ENCODE measurements around the gene ASTN1. TPM values are rescaled to one million over a fixed set of nuclear protein-coding genes. Genes with fewer than 3 reads are reported as not detected.

ASTN1 gene
- polyA plus RNA-seq, 4 donors: 1.7 to 9.8 (median 2.1) TPM

DNA sequence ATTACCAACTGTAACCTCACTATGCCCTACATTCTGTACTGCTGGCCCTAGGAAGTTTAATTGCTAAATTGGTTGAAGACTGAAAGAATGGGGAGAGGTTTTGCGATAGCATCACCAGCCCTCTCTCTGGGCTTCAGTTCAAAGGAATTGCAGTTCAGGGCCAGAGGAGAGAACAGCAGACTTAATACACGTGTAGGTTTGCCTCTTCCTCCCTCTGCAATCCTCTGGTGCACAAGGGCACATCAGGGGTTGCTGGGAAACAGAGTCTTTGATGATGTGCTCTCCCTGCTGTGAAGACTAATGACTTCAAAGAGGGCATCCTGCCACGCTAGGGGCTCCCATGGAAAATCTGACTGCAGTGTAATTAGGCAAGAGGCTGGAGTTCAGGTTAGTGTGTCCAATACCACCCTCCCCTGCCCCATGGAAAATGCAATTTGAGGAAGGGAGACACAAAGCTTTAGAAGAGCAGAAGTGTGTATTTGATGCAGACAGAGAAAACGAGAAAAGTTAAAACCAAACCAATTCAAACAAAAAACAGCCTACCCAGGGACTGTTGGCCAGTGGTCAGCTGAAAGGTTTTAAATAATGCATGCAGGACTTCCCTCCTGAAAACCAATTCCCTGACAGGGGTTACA is 167.9 kb downstream of the ASTN1 start:
- peak in 2 of 4 donors; percentile 5 to 57 for DNase-seq (ENCODE audit: low read depth in 4 of 4, low spot score in 3 of 4)

DNA sequence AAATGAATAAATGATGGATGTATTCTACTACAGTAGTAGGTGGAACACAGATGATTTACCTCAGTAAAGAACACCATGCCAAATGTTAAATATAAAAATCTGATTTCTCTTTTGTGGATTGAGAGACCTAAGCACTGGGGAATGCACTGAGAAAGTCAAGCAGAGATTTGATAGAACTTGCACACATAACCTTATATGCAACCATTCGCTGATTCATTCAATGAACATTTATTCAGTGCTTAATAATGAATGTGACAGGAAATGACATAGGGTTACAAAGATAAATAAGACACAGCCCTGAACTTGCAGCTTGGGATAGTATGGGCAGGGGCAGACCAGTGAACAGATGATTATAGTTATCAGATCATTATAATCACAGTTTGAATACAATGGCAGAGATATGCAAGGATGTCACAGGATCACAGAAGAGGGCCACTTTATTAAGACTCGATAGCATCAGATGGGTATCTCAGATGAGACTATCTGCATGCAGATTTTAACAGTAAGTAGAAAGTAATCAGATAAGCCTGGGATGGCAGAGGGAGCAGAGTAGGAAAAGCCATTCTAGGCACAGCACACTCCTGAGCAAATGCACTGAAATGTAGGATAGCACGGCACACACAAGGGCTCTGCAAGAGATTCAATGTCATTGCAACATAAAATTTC is 169.4 kb downstream of the ASTN1 start:
- DNase-seq (ENCODE audit: low read depth in 4 of 4, low spot score in 3 of 4): no peak

DNA sequence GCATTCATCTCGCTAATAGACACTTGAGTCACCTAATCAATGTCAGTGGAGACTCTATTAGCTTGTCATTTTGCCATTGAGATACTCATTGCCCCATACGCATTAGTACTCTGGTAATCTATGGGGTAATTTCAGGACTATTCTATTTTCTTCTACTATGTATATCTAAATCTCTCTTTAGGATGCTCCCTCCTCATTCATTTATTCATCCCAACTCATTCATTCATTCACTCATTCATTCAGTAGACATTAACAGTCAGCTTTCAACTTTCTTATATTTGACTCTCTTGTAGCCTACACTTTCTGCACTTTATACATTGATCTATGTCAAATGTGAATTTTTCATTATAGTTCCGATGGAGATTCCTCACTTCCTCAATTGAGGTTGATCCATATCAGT is 170.9 kb downstream of the ASTN1 start:
- DNase-seq (ENCODE audit: low read depth in 4 of 4, low spot score in 3 of 4): no peak

DNA sequence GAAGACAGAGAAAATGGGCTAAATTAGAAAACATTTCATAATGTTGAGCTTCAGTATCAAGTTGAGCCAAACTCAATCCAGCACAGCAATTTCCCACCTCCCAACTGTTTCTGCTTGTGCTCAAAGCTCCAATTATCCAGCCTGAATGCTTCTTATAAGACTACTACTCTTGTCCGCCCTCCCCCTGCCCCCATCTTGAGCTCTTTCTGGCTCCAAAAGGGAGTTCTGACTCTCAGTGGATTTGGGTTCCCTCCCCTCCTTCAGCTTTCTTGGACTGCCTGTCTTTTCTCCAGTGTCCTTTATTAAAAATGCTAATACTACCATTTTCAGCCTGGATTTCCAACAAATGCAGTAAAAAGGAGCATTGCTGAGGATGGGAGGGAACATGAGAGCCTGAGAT is 174.8 kb downstream of the ASTN1 start:
- DNase-seq (ENCODE audit: low read depth in 4 of 4, low spot score in 3 of 4): no peak

DNA sequence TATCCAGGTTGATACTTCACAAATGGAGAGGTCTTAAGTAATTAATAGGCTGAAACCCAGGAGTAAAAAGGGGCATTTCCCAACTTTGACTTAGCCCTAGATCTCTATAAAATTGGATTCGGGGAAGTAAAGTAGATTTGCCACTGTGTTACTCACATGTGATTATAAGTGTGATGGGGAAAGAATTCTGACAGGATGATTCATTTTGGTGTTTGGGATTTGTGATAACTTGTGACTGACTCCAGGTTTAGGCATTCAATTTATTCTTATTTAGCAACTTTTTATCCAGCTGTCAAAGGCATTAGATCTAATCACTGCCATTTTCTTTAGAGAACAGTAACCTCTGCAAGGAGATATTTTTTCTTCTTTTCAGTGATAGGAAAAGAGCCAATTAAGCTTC is 175.5 kb downstream of the ASTN1 start:
- DNase-seq (ENCODE audit: low read depth in 4 of 4, low spot score in 3 of 4): no peak

DNA sequence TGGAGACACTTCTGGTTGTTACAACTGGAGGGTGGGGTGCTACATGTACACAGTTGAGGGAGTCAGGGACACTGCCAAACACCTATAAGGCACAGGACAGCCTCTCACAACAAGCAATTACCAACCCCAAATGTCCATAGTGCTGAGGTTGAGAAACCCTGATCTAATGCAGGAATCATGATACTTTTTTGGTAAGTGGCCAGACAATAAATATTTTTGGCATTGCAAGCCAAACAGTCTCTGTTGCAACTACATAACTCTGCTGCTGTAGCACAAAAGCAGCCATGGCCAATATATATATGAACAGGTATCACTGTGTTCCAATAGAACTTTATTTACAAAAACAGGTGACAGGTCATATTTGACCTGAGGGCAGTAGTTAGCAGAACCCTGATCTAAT is 177.5 kb downstream of the ASTN1 start:
- DNase-seq (ENCODE audit: low read depth in 4 of 4, low spot score in 3 of 4): no peak

DNA sequence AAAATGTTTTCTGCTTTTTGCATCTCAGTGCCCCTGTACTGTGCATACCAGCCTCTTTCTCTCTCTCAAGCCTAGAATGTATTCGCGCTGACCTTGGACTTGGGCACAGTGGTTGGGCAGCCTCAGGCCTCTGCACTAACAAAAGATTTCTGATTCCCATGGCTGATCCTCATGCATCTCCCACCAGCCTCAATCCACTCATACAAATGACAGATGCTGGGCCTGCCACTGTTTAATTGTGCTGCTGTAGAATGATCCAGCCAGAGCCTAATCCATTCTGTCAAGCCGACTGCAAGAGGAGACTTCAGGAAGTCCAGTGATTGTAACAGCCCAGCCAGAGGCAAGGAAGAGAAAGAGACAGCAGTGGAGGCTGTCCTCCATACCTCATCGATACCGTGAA is 180.8 kb downstream of the ASTN1 start:
- DNase-seq (ENCODE audit: low read depth in 4 of 4, low spot score in 3 of 4): no peak

DNA sequence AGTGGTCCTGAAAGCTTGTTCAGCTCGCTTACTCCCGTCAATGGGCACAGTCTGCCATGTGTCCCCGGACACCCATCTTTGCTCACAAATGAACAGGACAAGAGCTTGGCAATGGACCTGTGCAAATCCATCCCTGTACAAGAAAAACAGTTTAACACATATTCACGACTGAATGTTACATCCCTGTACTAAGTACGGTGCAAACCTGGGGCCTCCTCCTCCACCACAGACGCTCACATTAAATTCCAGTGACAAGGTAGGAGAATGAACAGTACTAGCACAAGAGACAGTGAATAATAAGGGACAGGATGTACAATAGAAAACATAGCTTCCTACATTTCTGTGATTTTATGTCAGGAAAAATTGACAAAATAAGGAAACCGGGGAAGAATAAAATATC is 187.7 kb downstream of the ASTN1 start:
- no peak for DNase-seq (ENCODE audit: low read depth in 4 of 4, low spot score in 3 of 4)

DNA sequence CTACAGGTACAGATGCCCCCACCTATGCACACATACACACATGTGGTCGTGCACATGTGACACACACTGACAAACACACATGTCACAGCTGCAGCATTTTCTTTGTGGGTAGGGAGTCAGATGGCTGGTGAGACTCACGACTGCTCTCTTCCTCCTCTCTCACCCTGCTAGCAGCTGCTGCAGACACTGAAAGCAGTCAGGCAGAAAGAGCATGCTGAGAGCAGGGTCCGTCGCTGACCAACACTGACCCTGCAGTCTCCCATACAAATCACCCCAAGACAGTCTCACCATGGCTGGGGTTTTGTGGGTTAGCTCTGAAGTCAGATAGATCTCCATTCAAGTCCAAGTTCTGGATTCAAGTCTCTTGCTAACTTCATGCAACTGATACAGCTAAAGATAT is 188.3 kb downstream of the ASTN1 start:
- no peak for DNase-seq (ENCODE audit: low read depth in 4 of 4, low spot score in 3 of 4)

DNA sequence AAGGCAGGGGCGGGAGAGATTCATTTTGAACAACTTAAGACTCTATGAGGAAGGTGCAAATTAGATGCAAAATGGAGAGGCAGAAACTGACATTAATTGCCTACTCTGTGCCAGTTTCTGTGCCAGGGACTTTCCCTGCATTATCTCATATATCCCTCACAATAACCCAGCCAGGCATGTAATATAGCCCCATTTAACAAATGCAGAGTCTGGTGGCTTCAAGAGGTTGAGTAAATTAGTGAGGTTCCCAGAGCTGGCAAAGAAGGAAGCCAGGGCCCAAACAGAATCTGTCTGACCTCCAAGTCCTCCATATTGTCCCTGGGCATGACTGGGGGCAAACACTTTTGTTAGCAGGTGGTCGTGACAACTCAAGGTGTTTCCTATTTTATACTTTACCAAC is 199.8 kb downstream of the ASTN1 start:
- no peak for DNase-seq (ENCODE audit: low read depth in 4 of 4, low spot score in 3 of 4)

DNA sequence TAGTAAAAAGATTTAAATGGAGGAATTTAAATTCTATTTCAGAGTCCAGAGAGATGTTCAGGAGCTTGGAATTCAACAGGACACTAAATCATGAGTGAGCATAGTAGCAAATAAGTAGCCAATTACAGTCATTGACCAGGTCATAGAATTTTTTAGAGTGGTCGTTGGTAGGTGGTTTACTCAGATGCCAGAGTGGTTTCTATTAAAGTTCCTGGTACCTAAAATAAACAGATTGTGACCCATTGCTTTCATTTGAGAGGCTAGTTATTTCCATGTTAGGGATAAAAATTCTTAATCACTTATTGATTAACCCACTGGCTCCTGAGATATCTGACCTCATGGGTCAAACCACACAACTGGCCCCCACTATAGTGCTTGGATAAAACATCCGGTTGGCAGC is 201.3 kb downstream of the ASTN1 start:
- DNase-seq (ENCODE audit: low read depth in 4 of 4, low spot score in 3 of 4): no peak

DNA sequence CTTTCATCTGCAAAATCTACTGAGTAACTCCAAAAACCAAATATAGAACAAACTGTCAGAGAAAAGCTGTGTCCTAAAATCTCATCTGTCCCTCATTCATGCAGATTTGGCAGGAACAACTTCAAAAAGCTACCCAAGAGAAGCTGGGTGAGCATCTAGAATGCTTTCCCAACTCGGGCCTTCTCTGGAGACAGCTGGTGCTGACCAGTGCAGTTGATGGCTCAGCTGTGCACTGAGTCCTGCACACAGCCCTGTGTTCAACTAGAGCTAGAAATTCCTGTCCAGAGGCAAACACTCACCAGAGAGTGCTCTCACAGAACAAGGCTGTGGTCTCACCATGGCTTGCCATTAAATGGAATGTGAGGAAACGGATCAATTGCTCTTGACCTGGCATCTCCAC is 202.8 kb downstream of the ASTN1 start:
- DNase-seq (ENCODE audit: low read depth in 4 of 4, low spot score in 3 of 4): no peak

DNA sequence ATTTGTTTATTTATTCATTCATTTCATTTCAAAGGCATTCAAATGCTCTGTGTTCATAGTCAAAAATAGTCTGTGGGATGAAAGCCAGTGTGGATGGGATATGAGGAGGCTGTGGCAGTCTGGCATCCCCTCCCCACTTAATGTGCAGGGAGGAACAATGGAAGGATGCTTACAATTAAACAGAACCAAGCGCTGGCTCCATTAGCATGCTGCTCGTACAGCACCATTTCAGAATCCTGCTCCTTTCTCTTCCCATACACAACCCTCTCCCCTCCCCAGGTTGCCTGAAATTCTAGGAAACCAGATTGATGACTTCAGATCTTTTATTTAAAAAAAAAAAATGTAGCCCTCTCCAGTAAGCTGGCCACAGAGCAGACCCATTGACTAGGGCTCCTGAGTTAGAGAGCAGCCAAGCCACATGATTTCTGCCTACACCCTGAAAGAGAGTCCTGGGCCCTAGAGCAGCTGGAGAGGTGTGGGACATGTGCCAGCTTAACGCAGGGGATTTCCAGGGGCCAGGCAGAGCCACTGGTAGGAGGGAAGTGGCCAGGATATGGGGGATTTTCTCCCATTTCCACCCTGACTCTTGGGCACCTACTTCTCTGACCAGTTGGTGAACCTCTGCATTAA is 205.2 kb downstream of the ASTN1 start:
- no peak for DNase-seq (ENCODE audit: low read depth in 4 of 4, low spot score in 3 of 4)

DNA sequence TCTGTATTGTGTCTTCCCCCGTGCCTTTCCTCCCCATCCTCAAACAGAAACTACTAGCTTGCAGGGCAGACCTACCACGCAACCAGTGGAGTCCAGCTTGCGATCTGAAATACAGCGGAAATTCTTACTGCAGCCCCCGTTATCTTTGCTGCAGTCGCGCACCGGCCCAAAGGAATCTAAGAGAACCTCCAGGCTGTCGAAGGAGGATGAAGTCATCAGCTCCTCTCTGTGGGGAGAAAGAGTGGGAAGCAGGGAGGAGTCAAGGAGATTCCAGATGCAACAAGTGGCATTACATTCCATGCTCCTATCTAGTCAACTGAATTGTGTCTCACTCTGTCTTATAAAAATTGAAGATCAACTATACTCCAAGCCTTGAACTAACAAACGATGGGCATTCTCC is 206.9 kb downstream of the ASTN1 start:
- no peak for DNase-seq (ENCODE audit: low read depth in 4 of 4, low spot score in 3 of 4)

DNA sequence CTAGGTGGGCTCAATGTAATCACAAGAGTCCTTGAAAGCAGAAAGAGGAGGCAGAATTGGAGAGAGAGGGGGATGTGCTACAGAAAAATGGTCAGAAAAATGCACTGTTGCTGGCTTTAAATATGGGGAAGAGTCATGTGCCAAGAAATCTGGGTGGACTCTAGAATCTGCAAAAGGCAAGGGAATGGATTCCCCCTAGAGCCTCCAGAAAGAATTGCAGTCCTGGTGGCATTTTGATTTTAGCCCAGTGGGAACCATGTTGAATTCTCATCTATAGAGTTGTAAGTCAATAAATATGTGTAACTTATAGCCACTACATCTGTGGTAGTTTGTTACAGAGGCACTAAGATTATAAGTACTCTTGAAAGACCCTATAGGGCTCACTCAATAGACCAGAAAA is 210.3 kb downstream of the ASTN1 start:
- no peak for DNase-seq (ENCODE audit: low read depth in 4 of 4, low spot score in 3 of 4)

DNA sequence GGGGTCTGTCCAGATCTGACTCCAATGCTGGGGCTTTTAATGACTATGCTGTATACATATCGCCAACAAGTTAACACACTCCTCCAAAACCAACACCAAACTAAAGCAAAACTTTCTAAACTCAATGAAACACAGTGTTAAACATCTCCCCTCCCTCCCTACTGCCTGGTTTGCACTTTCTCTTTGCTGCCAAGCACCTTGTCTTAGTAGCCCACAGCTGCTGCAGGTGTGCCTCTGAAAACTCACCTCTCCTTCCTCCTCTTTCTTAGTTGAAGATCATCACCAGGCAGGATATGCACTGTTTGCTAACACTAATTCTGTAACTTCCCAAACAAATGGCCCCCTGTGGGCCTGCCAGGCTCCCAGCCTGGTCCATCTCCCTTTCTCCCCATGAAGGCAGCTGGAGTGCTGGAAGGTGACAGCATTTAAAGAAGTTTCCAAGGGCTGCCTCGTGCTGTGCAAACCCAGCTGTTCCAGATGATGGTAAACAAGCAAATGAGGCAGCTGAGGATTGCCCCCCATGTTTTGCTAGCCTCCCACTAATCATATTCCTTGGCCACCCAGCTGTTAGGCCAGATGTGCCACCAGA is 213.7 kb downstream of the ASTN1 start:
- DNase-seq (ENCODE audit: low read depth in 4 of 4, low spot score in 3 of 4): no peak

DNA sequence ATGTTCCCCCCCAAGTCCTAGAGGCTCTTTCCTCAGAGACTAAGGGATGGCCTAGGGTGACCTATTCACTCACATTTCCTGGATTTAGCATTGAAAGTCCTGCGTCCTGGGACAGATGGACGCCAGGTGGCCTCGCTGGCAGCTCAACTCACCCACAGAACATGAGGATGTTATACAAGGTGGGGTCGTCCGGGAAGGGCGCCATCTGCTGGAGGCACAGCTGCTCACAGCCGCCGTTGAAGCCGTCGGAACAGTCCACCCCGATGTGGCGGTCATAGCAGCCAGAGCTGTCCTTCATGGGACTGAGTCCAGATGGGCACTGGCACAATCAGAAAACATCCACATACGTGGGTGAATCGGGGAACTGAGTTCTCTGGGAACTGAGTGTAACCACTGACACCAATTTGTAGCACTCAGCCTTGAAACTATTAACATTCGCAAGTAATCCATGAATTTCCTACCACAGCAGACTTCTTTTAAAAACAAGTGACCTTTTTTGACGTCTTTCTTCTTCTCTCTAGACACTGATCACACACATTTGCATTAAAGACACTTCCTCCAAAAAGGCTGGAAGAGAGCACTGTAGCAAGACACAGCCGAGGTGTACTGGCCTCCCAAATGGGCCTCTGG is 215.4 kb downstream of the ASTN1 start:
- peak in 3 of 4 donors; percentile 10 to 30 (median 20) for DNase-seq (ENCODE audit: low read depth in 4 of 4, low spot score in 3 of 4)

DNA sequence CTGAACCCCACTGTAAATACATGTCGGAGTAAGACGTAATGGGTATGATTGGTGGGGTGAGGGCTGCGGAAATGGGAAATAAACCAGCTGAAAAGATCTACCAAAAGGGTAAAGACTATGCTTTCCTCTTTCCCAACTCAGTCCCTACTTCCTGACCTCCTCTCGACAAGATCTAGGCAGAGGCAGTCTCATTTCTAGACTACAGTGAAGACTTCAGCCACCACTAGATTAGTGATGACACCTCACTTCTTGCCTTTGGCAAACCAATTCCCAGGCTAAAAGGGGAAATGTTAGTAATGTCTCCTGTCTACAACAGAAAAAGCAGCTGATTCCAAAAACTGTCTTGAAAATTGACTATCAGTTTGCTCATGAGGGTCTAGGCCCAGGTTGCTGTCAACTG is 219.9 kb downstream of the ASTN1 start:
- DNase-seq (ENCODE audit: low read depth in 4 of 4, low spot score in 3 of 4): no peak

DNA sequence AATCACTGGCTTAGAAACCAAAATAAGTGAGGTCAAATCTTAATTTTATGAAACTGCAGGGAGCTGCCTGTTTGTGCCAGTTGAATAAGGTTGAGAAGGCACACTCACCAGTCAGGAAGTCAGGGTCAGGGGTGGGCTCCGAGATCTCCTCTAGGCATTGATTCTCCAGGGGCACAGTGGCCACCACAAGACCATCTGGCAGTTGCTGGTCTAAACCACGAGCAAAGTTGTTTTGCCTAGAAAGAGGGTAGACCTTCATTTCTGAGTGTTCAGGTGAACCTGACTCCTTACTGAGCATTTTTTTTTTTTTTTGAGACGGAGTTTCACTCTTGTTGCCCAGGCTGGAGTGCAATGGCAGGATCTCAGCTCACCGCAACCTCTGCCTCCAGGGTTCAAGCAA is 220.7 kb downstream of the ASTN1 start:
- DNase-seq (ENCODE audit: low read depth in 4 of 4, low spot score in 3 of 4): no peak

DNA sequence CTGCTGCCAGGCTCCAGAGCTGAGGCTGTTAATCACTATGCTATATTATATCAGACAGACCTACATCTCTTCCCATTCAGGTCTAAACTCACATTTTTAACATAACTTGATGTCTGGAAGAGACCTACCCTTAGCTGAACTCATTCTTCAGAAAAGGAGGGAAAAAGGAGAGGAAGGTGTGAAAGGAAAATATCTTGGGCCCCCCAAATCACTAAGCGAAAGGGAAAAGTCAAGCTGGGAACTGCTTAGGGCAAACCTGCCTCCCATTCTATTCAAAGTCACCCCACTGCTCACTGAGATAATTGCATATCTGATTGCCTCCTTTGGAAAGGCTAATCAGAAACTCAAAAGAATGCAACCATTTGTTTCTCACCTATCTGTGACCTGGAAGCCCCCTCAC is 222.2 kb downstream of the ASTN1 start:
- no peak for DNase-seq (ENCODE audit: low read depth in 4 of 4, low spot score in 3 of 4)

DNA sequence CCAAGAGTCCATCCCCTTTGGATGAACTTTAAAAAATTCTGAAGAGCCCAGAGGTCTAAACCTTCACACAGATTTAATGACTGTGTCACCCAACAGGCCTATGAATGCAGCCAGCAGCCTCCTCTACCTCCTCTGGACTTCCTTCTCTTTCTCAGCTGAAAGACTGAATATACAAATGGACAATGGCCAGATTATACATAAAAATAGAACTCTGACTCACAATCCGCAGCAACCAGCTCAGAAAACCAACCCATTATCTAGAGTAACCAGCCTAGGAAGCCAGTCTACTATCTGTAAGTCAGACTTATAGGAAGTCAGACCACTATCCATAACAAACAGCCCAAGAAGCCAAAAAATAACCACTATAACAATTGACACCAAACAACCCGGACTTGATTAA is 224.5 kb downstream of the ASTN1 start:
- DNase-seq (ENCODE audit: low read depth in 4 of 4, low spot score in 3 of 4): no peak
